Activated naive CD4-positive, alpha-beta T cell treated with Interleukin-2 at 50 U/mL for 16 hours (primary cell): ENCODE results near the gene CYP11A1.
"Not testable (repeated sequence)": the region's sequence is repeated elsewhere in the genome, so short reads cannot be mapped to it uniquely, and the experiment has no call there.

ENCODE experiments used
- DNase-seq: peaks from one replicate; pipeline ENCODE4 v3.0.0-alpha.2; 2020

Gene CYP11A1

DNA sequence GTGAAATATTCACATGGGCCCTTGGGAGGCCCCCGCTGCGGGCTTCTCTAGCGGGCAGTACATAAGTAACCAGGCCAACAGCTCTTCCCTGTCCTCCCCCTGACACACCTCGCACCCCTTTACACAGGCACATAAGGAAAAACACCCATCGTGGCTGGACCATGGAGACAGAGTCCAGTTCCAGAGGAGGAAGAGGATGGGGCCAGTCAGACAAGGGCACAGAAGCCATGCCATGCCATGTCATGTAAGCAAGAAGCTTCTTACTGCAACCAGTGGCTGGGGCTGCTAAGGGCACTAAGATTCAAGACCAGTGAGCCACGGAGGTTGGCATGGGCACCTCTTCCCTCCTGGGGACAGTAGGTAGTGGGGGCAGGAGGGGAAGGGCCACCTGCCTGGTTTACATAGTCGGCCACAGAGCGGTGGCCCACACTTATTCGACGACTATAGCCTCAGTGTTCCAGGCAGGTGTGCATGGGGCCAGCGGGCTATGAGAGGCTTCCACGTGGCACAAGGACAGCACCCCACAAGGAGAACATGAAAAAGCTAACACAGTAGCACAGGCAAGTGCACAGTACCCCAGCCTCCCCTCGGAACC, 5.7 kb upstream of the CYP11A1 start:
- no peak for DNase-seq

GRCh38 chr15:74370471-74370870, 3.0 kb upstream of the CYP11A1 start:
- DNase-seq = no peak

DNA sequence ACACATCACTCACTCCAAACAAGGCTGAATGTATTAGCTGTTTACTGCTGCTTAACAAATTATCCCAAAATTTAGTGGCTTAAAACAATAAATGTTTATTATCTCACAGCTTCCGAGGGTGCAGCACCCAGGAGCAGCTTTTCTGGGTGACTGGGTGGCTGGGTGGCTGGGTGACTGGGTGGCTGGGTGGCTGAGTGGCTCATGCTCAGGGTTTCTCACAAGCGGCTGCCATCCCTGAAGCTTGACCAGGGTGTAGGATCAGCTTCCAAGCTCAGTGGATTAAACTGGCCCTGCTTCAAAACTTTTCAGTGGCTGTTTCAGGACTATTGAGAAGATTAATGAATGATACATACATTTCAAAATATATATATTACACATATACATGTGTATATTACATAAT, 2.3 kb upstream of the CYP11A1 start:
- no peak for DNase-seq

GRCh38 chr15:74369084-74369745, 1.8 kb upstream of the CYP11A1 start:
- DNase-seq = no peak

DNA sequence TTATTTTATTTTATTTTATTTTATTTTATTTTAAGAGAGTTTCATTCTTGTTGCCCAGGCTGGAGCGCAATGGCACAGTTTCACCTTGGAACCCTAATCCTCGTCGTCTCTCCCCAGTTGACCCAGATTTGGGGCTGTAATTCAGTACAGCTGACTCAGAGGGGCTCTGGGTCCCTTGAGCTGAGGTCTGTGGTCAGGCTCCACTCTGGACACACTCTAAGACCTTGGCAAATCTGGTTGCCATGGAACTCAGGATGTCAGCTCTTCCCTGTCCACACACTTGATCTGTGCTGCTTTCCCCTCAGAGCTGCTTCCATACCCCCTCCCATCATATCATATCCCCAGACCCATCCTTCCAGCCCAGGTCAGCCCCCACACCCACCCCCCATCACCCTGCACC, 675 bp upstream of the CYP11A1 start:
- DNase-seq = no peak

GRCh38 chr15:74365598-74366445, 1.6 kb downstream of the CYP11A1 start:
- DNase-seq = no peak

- no peak for DNase-seq
Measured at GRCh38 chr15:74364936-74365597, 2.4 kb downstream of the CYP11A1 start.

- DNase-seq = no peak
Measured at GRCh38 chr15:74362482-74362881, 5.0 kb downstream of the CYP11A1 start.

GRCh38 chr15:74360855-74361254, 6.6 kb downstream of the CYP11A1 start:
- not testable (repeated sequence) for DNase-seq

DNA sequence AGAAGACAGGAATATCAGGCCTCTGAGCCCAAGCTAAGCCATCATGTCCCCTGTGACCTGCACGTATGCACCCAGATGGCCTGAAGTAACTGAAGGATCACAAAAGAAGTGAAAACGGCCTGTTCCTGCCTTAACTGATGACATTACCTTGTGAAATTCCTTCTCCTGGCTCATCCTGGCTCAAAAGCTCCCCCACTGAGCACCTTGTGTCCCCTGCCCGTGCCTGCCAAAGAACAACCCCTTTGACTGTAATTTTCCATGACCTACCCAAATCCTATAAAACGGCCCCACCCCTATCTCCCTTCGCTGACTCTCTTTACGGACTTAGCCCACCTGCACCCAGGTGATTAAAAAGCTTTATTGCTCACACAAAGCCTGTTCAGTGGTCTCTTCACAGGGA, 8.1 kb downstream of the CYP11A1 start:
- DNase-seq = not testable (repeated sequence)

DNA sequence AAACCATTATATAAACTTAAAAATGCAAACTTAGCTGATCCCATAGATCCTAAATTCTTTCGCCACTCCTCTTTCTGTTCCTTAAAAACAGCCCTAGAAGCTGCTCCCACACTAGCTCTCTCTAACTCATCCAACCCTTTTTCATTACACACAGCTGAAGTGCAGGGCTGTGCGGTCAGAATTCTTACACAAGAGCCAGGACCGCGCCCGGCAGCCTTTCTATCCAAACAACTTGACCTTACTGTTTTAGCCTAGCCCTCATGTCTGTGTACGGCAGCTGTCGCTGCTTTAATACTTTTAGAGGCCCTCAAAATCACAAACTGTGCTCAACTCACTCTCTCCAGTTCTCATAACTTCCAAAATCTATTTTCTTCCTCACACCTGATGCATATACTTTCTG, 9.9 kb downstream of the CYP11A1 start:
- DNase-seq = not testable (repeated sequence)

- DNase-seq = not testable (repeated sequence)
Measured at GRCh38 chr15:74356050-74356449, 11.4 kb downstream of the CYP11A1 start.

DNA sequence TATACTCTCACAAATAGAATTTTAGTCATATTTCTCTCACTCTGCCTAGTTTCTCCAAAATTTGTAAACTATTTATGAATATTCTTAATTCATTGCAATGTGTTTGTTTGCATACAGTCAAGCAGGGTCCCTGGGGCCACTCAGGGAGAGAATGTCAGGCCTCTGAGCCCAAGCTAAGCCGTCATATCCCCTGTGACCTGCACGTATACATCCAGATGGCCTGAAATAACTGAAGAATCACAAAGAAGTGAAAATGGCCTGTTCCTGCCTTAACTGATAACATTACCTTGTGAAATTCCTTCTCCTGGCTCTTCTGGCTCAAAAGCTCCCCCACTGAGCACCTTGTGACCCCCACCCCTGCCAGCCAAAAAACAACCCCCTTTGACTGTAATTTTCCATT, 13.5 kb downstream of the CYP11A1 start:
- not testable (repeated sequence) for DNase-seq

- no peak for DNase-seq
Measured at GRCh38 chr15:74352393-74352910, 15.0 kb downstream of the CYP11A1 start.

- DNase-seq = no peak
Measured at GRCh38 chr15:74351670-74352069, 15.8 kb downstream of the CYP11A1 start.

DNA sequence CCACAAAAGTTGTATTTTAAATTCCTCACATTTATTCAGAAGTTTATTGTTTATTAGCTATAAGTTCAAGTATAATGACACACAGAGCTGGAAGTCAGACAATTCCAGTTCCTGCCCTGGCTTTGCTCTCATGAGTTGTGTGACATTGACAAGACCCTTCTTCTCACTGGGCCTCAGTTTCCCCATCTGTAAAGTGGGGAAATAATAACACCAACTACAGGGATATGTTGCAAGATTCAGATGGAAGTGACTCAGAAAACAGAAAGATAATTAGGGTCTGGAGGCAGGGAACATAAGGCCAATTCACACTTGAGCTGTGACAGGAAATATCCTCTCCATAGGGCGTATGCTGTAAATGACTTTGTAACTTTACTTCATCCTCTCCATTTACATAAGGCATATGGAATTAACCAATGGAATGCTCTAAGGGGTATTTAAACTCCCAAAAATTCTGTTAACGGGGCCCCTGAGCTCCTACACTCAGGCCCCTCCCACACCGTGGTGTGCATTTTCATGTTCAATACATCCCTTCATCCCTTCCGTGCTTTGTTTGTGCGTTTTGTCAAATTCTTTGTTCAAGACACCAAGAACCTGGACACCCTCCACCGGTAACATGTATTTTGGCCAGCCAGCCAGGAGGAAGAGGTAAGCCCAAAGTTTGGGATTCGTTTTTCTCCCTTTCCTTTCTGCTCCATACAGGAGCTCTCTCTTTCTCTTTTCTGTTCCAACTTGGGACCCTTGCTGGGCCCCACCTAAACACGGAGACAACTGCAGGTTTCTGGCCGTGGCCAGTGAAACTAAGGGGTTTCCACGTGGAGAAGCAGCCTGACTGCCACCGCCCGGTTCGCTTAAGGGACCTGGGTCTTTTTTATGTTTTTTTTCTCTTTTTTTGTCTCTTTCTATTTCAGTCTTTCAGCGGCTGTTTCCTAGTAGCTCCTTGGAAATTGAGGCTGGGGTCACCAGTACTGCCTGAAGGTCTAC, 16.9 kb downstream of the CYP11A1 start:
- DNase-seq = no peak

DNA sequence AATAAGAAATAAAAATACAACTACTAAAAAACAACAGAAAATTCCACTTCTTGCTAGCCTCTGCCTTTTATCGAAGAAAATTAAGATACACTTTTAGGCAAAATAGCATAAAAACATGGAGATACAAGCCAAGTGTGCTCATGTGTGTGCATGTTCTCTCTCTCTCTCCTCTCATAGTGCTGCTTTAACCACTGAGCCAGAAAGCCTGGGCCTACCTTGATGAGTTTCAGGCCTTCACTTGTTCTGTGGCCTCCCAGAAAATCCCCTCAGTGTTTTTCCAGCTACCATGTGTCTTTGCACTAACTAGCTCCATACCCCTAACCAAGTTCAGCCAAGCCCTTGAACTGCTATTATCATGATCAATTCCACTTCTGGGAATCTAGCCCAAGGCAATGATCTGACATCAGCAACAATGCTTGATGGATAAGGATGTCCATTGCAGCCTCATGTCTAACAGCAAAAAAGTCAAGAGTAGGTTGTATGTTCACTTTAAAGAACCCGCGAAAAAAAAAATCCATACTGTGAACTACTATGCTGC, 18.1 kb downstream of the CYP11A1 start:
- DNase-seq = no peak

GRCh38 chr15:74347757-74348250, 19.6 kb downstream of the CYP11A1 start:
- no peak for DNase-seq

GRCh38 chr15:74345051-74345450, 22.4 kb downstream of the CYP11A1 start:
- DNase-seq = no peak

DNA sequence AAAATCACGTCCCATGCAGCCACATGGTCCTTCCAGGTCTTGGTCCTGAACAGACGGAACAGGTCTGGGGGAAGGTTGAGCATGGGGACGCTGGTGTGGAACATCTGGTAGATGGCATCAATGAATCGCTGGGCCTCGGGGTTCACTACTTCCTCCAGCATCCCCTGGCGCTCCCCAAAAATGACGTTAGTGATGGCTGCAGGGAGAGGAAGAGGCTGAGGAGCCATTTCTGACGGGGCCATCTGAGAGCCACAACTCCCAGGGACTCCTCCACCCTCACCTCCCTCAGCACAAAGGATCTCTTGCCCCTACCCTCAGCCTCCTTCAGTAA, 23.7 kb downstream of the CYP11A1 start:
- DNase-seq = no peak

- DNase-seq = no peak
Measured at GRCh38 chr15:74343127-74343796, 24.2 kb downstream of the CYP11A1 start.
